Panc1 (cell line): ENCODE measurements around the gene ZNF385C. TPM values are rescaled to one million over a fixed set of nuclear protein-coding genes. Genes with fewer than 3 reads are reported as not detected.

Experiments used
- ATAC-seq: fragments of 200-7000 bp; cut with Tn5 transposase; 2 replicates; pipeline ENCODE4 v1.9.1; 2020; ENCODE audit warnings: mild to moderate bottlenecking, moderate library complexity
- BruUV-seq: library from RNA; stranded (reverse); fragments of 400-500 nt; replicated peaks from 2 replicates; lab custom pipeline; 2021; lab: Mats Ljungman, UMichigan
- CTCF ChIA-PET: fragments of 300-600 bp; sonication (Branson Sonifier 250); formaldehyde crosslinking; loops from one replicate; lab custom pipeline; 2022; ENCODE audit warnings: antibody characterized with exemption; lab: Charles Lee
- POLR2A ChIA-PET: fragments of 300-600 bp; sonication (Branson Sonifier 250); formaldehyde crosslinking; loops from one replicate; lab custom pipeline; 2022; ENCODE audit warnings: antibody characterized with exemption; lab: Charles Lee
- DNase-seq: peaks from one replicate; pipeline ENCODE4 v3.0.0-alpha.2; 2010; ENCODE audit warnings: low read depth, low spot score
- H3K27ac ChIP-seq: 2 replicates; pipeline ENCODE4 v1.5.1; 2011; ENCODE audit warnings: mild to moderate bottlenecking, low read length, inconsistent platforms
- H3K27me3 ChIP-seq: fragments of 200-500 bp; sonication (Bioruptor generic); 2 replicates; pipeline ENCODE4 v1.6.0; 2014; ENCODE audit warnings: low read length, inconsistent platforms; ENCODE audit not compliant: control insufficient read depth, insufficient read depth
- H3K36me3 ChIP-seq: fragments of 200-500 bp; sonication (Bioruptor generic); 2 replicates; pipeline ENCODE4 v1.5.1; 2014; ENCODE audit warnings: inconsistent platforms, mild to moderate bottlenecking, low read length, moderate library complexity; ENCODE audit not compliant: control insufficient read depth, insufficient read depth
- H3K4me1 ChIP-seq: 2 replicates; pipeline ENCODE4 v1.5.1; 2011; ENCODE audit warnings: inconsistent platforms, mild to moderate bottlenecking, low read length, moderate library complexity; ENCODE audit not compliant: control insufficient read depth, insufficient read depth
- H3K4me3 ChIP-seq, 2 experiments: 2 replicates each; pipeline ENCODE4 v1.5.1; 2011 to 2012; ENCODE audit warnings: low read depth in 2 of 2, low read length in 2 of 2, mild to moderate bottlenecking in 2 of 2, inconsistent platforms in 1 of 2, moderate library complexity in 1 of 2
- H3K9me3 ChIP-seq: fragments of 200-500 bp; sonication (Bioruptor generic); 2 replicates; pipeline ENCODE4 v1.5.1; 2014; ENCODE audit warnings: low read depth, mild to moderate bottlenecking, inconsistent platforms, low read length, moderate library complexity; ENCODE audit not compliant: control insufficient read depth, insufficient read depth
- REST ChIP-seq, 2 experiments: IDR thresholded peaks; 2 replicates each; pipeline ENCODE4 v1.6.1; 2011 to 2012; ENCODE audit warnings: low read depth in 2 of 2, control low read depth in 1 of 2, low read length in 1 of 2, mild to moderate bottlenecking in 1 of 2, moderate library complexity in 1 of 2; ENCODE audit not compliant: insufficient read depth in 1 of 2
- SIN3A ChIP-seq: IDR thresholded peaks from 2 replicates; pipeline ENCODE4 v1.6.1; 2012; ENCODE audit warnings: low read depth, mild to moderate bottlenecking, low read length, moderate library complexity, borderline replicate concordance; ENCODE audit not compliant: insufficient read depth
- TCF7L2 ChIP-seq: IDR thresholded peaks from 2 replicates; pipeline ENCODE4 v1.6.1; 2011; ENCODE audit warnings: mild to moderate bottlenecking, low read depth, low read length, inconsistent platforms
- in situ Hi-C: cut with HindIII; loops from 2 replicates; pipeline ENCODE4 v1.10.0; 2016; ENCODE audit warnings: low sequenced_read_pairs, low pct_unique_long_range_greater_than_20kb
- intact Hi-C: fragments of 100-400 bp; cut with micrococcal nuclease; formaldehyde crosslinking; loops from one replicate; pipeline ENCODE4 v1.10.0; 2022; ENCODE audit not compliant: unreplicated experiment
- total RNA-seq: library from RNA; stranded (reverse); gene quantifications from one replicate; pipeline ENCODE4 v1.2.1, GENCODE V29; 2021; ENCODE audit not compliant: unreplicated experiment
- TF ChIP-seq, protein P1 (sequence below): fragments of 450-650 bp; IDR thresholded peaks from 2 replicates; pipeline ENCODE4 v1.5.1; 2017; ENCODE audit warnings: mild to moderate bottlenecking

The ZNF385C gene
- total RNA-seq, 1 experiment from 2014 or later, result 0.21 TPM

DNA sequence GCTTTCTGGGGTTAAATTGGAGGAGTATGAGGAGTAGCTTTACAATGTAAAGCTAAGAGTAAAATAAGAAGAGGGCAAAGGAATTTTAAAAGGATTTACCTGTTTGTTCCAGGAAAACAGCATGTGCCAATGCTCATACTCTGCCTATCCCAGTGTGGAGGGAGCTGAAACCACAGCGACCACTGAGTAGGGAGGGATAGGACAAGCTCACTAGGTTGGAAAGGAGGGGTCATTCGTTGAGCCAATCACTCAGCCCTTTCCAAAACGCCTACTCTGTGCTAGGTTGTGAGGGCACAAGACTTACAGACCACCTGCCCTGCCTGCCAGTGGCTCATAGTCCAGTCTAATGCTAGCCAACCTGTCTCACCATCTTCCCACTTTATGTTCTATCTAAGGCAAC is 79.9 kb downstream of the ZNF385C start:
- intact Hi-C loops, result no loop called here
- TF ChIP-seq SIN3A, result no peak
- no peak for TF ChIP-seq TCF7L2
- TF ChIP-seq, protein P1, sequence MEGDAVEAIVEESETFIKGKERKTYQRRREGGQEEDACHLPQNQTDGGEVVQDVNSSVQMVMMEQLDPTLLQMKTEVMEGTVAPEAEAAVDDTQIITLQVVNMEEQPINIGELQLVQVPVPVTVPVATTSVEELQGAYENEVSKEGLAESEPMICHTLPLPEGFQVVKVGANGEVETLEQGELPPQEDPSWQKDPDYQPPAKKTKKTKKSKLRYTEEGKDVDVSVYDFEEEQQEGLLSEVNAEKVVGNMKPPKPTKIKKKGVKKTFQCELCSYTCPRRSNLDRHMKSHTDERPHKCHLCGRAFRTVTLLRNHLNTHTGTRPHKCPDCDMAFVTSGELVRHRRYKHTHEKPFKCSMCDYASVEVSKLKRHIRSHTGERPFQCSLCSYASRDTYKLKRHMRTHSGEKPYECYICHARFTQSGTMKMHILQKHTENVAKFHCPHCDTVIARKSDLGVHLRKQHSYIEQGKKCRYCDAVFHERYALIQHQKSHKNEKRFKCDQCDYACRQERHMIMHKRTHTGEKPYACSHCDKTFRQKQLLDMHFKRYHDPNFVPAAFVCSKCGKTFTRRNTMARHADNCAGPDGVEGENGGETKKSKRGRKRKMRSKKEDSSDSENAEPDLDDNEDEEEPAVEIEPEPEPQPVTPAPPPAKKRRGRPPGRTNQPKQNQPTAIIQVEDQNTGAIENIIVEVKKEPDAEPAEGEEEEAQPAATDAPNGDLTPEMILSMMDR, result no peak
- no peak for TF ChIP-seq REST (IDR thresholded peaks at IDR 0.05; ENCODE audit: insufficient read depth in 1 of 2, low read depth in 2 of 2, low read length in 1 of 2)
- DNase-seq (no peak), ATAC-seq (no peak)
- no peaks in the 10 kb centered on the region for H3K27me3 ChIP-seq
- in situ Hi-C loops, result no loop called here
- peak overlapping the region; percentile 94 for H3K27ac ChIP-seq
- ChIA-PET CTCF (interaction anchor here (0.7 kb wide), 1 partner anchor 10 kb away, joined by 3 read pairs; no protein-coding TSS in a partner anchor), POLR2A (interaction anchor here (0.5 kb wide), 1 partner anchor 16 kb away, joined by 8 read pairs; no protein-coding TSS in a partner anchor)
- H3K36me3 ChIP-seq, result peaks cover 8% of the 10 kb centered on the region; the same call in 1 of the 2 replicates
- H3K4me1 ChIP-seq, result peaks cover 7% of the 10 kb centered on the region; the same call in 1 of the 2 replicates
- H3K9me3 ChIP-seq, result no peaks in the 10 kb centered on the region
- peak overlapping the region; percentile 90 to 93 for H3K4me3 ChIP-seq
- BruUV-seq, result no TSS peak

DNA sequence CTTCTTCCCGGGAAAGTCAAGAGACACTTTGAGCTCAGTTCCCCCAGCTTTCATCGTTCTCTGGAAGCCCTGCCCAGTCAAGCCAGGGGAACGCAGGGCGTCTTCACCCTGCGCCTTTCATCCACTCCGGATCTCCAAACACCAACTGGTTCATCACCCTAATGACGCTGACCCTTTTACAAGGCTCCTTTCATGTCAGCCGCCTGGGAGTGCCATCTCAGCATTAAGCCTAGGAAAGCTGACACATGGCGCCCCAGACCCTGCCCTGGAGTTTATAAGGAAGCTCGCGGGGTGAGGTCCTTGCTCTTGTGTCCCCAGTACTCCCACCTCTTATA is 80.4 kb downstream of the ZNF385C start:
- H3K27ac ChIP-seq, result peak overlapping the region; percentile 94
- no peaks in the 10 kb centered on the region for H3K9me3 ChIP-seq
- H3K4me3 ChIP-seq, result peak overlapping the region; percentile 90 to 93
- CTCF ChIA-PET, result interaction anchor here (0.7 kb wide), 1 partner anchor 11 kb away, joined by 3 read pairs; no protein-coding TSS in a partner anchor
- TF ChIP-seq, protein P1, result no peak
- 0 out of 2 replicates have a peak, but pooled peaks have one; percentile 40 for TF ChIP-seq TCF7L2
- POLR2A ChIA-PET, result interaction anchor here (0.6 kb wide), 1 partner anchor 48 kb away, joined by 13 read pairs; no protein-coding TSS in a partner anchor
- peaks cover 7% of the 10 kb centered on the region; the same call in 1 of the 2 replicates for H3K4me1 ChIP-seq
- in situ Hi-C loops, result no loop called here
- DNase-seq, result no peak
- BruUV-seq, result no TSS peak
- no peak; the same call in 1 of the 2 replicates for ATAC-seq
- no peaks in the 10 kb centered on the region for H3K27me3 ChIP-seq
- peaks cover 8% of the 10 kb centered on the region; the same call in 1 of the 2 replicates for H3K36me3 ChIP-seq
- intact Hi-C loops, result no loop called here
